Activated T-cell treated with anti-CD3 and anti-CD28 coated beads, Interleukin-2, amount 50 U/mL, for 1 hour (primary cell): ENCODE results near the gene WSCD1.

ENCODE experiments used
- DNase-seq: peaks from one replicate; pipeline ENCODE4 v3.0.0-alpha.2; 2020

WSCD1 gene

DNA sequence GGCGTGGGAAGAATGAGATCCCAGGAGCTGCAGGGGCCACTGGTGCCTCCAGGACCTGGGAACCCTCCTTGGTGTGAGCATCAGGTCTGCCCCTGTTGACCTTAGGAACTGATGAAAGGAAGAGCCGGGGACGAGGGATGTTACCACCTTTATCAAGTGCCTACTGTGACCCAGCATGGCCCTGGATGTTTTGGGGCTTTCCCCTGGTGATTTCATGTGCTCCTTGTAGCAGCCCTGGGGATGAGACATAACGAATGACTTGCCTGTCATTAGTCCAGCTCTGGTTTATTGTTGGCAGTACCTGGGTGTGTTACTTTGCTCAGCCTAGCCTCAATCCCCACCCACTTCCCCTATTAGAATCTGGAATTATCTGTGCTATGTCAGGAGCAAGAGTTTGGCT, 39.9 kb downstream of the WSCD1 start:
- DNase-seq, result no peak

DNA sequence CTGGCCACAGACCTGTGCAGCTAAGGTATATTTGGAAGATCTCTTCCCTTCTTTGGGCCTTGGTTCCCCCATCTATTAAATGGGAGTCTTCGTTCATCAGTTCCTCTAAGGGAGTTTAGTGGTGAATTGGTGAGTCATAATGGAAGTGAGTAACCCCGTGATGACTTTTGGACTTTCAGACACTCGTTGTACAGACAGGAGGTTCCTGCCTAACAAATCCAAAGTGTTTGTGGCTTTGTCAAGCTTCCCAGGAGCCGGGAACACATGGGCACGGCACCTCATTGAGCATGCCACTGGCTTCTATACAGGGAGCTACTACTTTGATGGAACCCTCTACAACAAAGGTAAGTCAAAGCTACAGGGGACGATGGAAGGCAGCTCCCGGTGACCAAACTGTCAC, 40.4 kb downstream of the WSCD1 start:
- no peak for DNase-seq

DNA sequence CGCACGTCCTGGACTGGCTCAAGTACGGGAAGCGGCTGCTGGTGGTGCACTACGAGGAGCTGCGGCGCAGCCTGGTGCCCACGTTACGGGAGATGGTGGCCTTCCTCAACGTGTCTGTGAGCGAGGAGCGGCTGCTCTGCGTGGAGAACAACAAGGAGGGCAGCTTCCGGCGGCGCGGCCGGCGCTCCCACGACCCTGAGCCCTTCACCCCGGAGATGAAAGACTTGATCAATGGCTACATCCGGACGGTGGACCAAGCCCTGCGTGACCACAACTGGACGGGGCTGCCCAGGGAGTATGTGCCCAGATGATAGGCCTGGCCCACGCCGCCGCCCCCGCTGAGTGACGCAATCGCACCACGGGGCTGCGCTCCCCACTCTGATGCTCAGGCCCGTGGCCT, 50.2 kb downstream of the WSCD1 start:
- DNase-seq, result no peak

DNA sequence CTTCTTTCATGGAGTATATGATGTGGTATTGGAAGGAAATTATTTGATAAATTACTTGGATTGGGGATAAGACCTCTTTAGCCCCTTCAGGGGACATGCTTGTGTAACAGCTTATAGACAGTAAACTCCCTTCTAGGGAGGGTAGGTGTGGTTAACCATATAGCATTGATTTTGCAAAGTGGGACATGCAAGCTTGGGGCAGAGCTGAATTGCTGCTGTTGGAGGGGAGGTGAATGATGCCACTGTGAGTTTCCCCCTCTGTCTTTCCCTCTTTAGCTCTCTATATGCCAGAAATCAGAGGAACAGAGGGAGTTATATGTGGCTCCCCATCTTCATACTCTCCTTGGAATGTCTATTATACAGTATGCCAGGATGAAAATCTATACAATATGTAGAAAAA, 54.7 kb downstream of the WSCD1 start:
- DNase-seq, result no peak

DNA sequence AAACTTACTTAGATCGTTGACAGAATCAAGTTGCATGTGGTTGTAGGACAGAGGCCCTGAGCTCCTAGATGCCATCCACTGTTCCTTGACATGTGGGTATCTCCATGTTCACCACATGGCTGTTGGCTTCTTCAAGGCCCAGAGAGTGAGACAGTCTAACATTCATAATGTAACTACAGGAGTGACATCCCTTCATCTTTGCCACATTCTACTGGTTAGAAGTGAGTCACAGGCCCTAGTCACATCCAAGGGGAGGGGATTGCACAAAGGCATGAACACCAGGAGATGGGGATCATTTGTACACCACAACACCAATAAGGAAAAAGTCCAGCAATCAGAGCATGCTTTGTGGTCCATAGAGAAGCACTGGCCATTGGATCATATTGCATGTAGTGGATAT, 56.6 kb downstream of the WSCD1 start:
- no peak for DNase-seq

DNA sequence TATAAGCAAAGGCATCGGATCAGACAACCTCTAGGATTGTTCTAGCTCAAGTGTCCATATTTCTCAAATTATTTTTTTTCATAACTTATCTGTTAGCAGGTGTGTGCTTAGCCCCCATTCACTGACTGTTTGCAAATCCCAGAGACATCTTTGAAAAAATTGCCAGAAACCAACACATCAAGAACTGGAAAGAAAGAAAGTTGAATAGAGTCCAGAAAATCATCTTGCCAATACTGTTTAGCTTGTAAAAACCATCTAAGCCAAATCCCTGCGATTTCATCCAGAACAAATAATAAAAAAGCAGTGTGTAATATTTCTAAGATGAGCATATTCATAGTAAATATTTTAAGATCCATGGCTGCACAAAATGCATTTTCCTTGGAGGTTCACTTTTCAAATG, 64.5 kb downstream of the WSCD1 start:
- no peak for DNase-seq

DNA sequence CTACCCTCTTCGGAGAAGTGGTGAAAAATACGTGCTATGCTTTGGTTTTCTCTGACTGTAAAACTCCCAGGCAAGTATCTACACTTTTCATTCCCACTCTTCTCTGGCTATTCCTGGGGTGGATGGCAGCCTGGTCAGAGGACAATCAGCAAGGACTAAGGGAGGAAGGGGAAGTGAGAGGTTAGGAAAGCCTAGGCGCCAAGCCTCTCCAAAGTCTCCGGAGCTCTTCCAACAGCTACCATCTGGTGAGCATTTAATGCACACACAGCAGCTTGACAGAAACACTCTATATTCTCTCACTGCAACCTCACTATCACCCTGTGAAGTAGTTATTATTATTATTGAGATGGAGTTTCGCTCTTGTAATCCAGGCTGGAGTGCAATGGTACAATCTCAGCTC, 65.1 kb downstream of the WSCD1 start:
- DNase-seq, result no peak

DNA sequence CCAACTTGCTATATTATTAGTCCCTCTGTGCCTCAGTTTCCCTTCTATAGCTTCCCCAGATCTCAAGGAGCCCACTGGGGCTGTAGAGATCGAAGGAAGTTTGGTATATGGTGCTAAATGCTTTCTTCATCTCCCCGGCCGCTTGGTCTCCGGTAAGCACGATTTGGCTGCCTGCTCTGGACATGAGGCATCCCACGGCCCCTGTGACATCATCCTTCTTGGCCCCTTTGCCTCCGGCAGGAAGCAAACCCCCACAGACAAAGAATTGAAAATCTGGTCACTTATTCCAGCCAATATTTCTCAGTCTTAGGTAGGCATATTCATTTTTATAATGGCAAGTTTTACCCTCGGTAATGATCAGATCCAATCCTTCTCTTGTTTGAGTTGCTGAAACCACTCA, 65.8 kb downstream of the WSCD1 start:
- DNase-seq, result no peak

DNA sequence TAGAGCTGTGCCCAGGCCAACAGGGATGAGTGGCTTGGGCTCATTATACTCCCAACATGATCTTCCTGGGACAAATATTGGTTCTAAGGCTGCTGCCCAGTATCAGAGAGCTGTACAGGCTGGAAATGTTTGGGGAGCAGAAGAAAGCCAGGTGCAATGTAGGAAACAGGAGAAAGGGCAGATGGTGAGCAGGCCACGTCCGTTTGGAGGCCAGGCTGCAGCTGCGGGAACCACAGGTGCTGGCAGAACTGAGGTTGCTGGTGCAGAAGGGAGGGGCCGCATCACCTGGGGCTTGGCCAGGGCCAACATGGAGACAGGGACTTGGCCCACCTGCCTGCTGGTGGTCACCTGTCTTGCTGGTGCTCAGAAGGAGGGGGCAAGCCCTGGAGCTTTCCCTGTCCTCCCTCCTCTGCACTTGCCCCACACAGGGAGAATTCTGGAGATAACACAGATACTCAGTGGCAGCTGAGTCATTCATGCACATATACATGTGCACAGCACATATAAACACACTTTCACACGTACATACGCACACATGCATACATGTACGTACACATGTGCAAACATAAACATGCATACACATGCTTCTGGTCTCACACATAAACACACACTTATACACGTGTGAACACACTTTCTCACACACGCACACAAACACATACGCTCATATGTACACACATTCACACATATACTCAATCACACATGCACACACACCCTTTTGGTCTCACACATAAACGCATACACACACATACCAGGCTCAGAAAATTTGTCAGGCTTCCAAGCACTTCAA, 67.7 kb downstream of the WSCD1 start:
- DNase-seq, result no peak

DNA sequence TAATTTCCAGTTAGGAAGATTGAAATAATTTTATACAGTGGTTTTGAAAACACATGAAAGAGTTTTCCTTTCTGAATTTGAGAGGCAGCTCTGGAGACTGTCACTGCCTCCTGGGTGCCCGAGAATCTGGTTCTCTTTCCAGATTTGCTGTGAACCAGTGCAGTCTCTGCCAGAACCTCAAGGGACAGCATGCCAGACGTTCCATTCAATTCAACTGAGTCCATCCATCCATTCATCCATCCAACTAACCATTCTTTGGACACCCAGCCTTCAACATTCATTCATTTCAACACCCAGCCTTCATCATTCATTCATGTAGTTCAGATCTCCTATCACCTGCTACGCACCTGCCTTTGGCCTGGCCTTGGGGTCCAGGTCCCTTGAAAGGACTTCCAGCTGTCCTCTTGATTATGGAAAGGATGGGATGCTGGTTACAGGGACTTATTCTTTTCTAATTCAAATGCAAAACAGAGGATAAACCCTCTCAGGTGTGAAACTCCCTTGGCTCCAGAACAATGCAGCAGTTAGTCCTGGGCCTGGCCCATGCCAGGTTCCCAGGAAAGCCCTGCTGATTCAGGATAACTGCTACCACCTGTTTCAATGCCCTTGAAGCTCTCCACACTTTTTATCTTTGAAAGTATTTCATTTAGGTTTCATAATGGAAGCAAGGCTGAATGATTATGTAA, 68.7 kb downstream of the WSCD1 start:
- DNase-seq, result no peak

DNA sequence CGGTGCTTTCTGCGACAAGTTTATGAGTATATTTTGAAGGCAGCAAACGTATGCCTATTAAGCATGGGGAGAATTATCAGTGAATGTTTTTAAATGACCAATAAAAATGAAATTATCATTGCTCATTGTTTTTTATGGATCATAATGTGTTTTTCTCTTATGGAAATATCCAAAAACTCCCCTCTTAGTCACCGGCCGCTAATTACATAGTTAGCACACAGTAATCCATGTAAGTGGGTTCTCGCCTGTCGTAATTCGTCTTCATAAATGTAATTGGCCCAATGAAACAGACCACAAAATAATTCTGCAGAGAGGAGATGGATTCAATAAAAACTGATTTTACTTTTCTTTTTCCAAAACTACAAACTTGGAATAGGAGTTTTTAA, 69.3 kb downstream of the WSCD1 start:
- DNase-seq, result no peak

DNA sequence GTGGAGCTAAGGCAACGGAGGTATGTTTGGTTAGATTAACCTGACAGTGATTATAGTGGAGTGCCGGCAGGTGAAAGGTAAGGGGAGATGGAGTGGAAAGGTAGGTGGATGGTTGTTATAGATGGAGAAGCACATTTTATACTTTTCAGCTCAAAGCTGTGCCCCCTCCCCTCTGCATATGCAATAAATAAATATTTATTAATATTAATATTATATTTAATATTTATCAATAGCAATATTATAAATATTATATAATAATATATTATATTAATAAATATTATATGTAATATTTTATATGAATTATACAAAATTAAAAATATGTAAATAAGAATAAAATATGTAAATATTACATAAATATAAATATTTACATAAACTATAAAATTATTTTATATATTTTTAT, 70.0 kb downstream of the WSCD1 start:
- DNase-seq, result no peak

DNA sequence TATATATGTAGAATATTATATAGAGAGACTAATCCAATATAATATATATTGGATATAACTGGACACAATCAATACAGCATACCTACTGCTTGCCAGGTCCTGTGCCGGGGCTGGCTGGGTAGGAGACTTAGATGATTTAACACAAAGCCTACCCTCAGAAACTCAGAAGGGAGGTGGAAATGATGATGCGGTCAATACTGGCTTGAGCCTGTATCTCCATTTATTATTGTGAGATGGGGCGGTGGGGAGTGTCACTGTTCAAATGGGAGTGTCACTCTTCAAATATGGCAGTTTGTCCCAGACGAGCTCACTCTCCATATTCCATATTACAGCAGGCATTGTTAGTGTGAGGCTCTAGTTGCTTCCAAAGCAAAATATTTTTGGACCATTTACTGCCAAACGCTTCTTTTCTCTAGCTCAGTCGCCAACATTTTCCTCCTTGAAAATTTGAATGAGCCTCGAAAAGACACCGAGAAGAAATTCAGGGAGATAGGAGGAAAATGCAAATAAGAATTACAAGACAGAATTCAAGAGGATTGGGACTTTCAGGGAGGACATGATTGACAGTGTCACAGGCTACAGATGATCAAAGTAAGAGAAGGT, 70.7 kb downstream of the WSCD1 start:
- DNase-seq, result no peak

DNA sequence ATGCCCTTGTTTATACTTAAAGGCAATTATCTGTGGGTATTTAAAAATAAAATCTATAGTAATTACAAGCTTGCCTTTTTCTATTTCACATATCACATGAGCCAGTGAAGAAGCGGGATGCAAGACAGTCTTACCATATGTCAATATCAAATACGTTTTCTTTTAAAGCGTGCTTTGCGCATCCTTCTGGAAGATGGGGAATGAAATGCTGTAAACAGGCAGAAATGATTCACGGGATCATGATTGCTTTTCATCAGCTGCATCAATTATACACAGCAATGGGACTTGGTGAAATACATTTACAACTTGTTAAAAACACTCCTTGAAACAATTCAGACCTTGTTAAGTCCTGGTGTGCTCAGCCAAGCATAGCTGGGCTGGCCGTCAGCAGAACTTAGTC, 72.5 kb downstream of the WSCD1 start:
- no peak for DNase-seq

DNA sequence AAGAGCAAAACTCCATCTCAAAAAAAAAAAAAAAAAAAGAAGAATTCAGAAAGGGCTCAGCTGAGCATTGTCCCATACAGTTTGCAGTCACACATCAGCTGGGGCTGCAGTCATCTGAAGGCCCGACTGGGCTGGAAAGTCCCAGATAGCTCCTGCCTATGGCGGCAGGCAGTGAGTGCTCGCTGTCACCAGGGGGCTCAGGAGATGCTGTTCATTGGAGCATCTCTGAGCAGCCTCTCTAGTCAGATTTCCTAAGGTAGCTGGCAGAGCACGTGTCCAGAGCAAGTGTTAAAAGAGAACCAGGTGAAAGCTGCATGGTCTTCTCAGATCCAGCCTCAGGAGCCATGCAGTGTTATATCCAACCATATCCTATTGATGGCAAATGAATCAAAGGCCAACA, 75.8 kb downstream of the WSCD1 start:
- DNase-seq, result no peak

DNA sequence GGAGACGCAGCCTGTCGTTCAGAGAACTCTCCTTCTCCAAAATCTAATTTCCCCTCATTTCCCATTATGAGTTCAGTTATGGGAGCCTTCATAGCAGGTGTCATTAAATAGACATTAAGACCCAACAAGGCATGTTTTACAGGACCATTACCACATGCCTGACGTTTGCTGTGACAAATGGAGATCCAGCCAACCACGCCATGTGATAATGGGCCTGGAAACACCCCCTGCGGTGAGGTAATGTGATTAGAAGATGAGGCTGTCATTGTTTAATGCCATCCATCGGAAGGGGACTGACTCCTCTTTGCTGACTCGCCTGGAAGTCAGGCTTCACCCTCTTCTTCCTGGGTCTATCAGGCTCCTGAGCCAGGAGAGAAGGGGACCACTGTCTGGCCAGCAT, 76.9 kb downstream of the WSCD1 start:
- no peak for DNase-seq

DNA sequence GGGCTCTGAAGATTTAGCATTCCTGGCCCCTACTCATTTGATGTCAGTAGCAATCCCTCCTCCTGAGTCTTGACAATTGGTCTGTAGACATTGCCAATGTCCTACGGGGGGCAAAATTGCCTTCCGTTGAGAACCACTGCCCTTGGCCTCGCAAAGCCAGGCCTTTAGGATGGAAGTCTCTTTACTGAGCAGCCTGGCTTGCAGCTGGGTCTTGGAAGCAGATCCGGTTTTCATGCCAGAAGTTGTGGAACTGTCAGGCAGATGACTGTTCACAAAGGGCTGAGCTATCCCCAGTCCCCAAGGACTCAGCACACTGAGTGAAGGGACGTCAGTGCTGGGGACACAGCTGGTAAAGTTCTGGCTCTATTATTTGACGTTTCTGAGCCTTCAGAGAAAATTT, 83.2 kb downstream of the WSCD1 start:
- DNase-seq, result no peak

DNA sequence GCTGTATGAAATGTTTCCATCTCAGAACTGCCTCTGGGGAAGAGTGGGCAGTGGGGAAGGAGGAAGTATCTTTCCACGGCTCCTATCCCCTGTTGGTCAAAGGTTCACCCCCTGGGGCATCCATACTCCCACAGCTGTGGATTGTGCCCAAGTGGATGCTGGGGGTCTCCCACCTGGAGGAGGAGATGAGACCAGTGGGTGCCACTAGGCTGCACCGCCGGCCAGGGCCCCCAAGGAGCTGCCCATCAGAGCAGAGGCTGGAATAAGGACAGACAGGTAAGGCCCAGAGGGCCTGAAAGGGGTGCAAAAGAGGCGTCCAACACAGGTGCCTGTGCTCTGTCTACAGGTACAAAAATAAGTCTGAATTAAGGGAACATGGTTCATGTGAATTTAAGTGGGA, 87.5 kb downstream of the WSCD1 start:
- DNase-seq, result no peak

DNA sequence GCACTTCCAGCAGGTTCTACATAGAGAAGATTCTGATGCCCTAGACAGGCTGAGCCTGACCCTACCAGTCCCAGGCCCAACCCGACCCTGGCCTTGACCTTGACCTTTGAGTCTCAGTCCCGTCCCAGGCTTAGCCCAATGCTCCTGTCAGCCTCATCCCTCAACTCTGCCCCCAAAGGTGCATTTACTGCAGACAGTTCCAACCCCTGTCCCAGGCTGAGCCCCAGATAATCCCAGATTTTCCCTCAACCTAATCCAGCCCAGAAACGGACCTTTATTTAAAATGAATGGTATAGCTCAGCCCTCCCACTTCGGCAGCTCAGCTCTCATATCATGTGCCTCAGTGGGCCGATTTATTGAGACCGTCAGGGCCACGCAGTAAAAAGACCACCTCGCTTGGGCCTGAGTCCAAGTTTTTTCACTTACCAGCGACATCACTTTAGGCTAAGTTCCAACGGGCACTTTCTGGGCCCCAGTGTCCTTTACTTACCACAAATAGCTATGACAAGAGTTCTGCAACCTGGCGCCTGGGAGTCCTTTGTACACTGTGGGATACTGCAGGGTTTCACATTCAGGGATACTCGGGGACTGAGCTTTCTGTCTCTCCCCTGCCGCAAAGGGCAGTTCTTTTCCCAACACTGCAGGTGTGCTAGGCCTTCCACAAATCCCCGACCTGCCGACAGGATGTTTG, 89.5 kb downstream of the WSCD1 start:
- no peak for DNase-seq

DNA sequence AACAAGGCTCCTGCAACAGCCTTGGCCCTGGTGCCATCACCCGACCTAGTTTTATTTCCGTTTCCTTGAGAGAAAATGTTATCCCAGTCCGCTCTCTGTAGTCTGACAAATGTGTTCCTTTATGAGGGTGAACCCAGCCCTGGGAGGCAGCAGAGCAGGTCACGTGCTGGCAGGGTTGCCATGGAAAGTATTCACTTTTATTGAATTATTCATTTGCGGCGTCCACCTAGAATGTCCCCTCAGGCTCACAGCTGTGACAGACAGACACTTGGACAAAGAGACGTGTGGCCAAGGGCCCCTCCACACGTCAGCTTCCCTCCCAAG, 90.0 kb downstream of the WSCD1 start:
- DNase-seq, result no peak

DNA sequence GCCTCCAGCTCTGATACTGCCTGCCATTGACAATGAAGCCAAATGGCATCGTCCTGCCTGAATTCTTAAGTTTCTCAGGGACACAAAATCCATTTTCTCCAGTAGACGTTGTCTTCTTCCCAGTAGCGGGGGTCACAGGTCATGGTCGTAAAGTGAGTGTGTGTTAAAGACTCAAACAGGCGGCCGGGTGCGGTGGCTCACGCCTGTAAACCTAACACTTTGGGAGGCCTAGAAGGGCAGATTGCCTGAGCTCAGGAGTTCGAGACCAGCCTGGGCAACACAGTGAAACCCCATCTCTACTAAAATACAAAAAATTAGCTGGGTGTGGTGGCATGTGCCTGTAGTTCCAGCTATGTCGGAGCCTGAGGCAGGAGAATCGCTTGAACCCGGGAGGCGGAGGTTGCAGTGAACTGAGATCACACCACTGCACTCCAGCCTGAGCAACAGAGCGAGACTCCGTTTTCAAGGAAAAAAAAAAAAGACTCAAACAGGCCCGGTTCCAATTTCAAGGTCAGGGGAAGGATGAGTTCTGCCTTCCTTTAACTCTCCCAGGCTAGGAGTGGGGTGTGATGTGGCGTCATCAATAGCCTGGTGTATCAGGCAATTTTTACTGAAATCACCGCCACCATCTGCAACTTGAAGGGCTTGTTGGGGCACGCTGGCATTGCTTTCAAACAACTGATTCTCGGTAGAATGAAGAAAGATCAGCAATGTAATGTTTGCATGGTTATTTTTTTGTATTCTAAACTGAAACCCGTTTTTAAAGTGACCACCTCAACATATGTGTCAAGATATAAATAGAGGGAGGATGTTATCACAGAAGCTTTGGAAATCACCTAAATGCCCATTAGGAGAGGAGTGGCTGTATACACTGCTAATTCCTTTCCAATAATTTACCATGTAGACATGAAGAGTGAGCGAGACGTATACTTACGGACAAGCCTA, 91.0 kb downstream of the WSCD1 start:
- no peak for DNase-seq

DNA sequence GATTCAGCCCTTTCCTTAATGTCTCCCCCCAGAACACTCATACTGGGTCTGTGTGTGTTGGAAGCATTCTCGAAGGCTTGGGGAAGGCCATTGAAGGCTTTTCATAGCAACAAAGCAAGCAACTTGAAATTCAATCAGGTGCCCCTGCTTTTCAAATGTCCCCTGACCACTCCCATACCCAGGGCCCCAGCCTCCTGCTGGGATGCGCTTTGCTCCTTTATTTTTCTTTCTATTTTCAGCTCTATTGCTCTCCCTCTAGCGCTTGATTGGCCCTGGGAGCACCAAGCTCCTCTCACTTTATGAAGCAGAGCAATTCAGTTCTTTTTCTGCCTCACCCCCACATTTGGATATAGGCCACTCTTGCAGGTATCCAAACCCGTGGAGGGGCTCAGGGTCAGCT, 92.0 kb downstream of the WSCD1 start:
- no peak for DNase-seq

DNA sequence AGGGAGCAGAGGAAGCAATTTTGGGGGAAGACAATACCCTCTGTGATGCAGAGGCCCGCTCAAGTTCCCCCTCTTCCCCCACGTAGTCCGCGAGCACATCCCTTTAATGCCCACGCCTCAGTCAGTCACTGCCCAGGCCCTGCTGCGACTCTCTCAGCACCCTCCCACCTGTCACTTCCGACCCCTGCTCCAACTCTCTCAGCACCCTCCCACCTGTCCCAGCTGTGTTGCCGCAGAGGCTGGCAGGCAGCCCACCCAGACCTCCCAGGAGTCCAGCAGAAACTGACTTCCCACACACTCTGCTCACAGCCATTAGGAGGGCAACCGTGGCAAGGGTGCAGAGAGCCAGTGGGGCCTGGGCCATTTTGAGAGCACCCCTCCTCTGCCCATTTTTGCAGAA, 92.7 kb downstream of the WSCD1 start:
- no peak for DNase-seq
